ENCODE data around the gene NAB2. TPM values are rescaled to one million over a fixed set of nuclear protein-coding genes. Genes with fewer than 3 reads are reported as not detected.
A peak's percentile ranks its signal among the peaks of the same experiment; 100 is the strongest.

NAB2 gene
- total RNA-seq, 2 donors from 2014 or later, result 4.8 to 7.0 TPM

DNA sequence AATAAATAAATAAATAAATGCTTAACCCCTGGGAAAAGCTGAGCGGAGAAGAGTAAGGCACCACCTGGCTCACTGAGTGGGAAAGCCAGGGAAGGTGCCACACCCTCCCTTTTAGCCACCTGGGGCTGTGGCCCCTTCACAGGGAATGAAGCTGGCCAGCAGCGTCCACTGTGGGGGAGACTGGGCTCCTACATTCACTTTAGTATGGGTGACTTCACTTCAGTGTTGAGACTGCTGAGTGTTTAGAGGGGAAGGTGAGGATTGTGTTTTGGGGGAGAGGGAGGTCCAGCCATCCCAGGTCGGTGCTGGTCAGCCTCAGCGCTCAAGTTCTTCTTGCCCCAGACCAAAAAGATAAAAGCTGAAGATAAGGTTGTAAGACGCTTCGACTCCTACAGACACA lies 1.6 kb downstream of the NAB2 start:
- Histone ChIP-seq H3K27me3 (no peaks in the 10 kb centered on the region), H3K36me3 (no peaks in the 10 kb centered on the region), H3K4me1 (peaks cover 4% of the 10 kb centered on the region), H3K9ac (ENCODE audit: low read depth in 2 of 2, low read length in 2 of 2) (peak overlapping the region; percentile 30 to 40), H3K27ac (peak overlapping the region; percentile 96), H3K4me3 (peak overlapping the region; percentile 78), H3K9me3 (no peaks in the 10 kb centered on the region)
- TF ChIP-seq, protein P1, sequence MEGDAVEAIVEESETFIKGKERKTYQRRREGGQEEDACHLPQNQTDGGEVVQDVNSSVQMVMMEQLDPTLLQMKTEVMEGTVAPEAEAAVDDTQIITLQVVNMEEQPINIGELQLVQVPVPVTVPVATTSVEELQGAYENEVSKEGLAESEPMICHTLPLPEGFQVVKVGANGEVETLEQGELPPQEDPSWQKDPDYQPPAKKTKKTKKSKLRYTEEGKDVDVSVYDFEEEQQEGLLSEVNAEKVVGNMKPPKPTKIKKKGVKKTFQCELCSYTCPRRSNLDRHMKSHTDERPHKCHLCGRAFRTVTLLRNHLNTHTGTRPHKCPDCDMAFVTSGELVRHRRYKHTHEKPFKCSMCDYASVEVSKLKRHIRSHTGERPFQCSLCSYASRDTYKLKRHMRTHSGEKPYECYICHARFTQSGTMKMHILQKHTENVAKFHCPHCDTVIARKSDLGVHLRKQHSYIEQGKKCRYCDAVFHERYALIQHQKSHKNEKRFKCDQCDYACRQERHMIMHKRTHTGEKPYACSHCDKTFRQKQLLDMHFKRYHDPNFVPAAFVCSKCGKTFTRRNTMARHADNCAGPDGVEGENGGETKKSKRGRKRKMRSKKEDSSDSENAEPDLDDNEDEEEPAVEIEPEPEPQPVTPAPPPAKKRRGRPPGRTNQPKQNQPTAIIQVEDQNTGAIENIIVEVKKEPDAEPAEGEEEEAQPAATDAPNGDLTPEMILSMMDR (IDR thresholded peaks at IDR 0.05), result no peak
- no peak for DNase-seq
- intact Hi-C loops (cut with DNase I), result no loop called here

GRCh38 chr12:57090924-57091637 lies 2.2 kb downstream of the NAB2 start:
- Histone ChIP-seq H3K4me1 (peaks cover 4% of the 10 kb centered on the region), H3K27me3 (no peaks in the 10 kb centered on the region), H3K4me3 (peak overlapping the region; percentile 78), H3K9me3 (no peaks in the 10 kb centered on the region), H3K9ac (ENCODE audit: low read depth in 2 of 2, low read length in 2 of 2) (peak overlapping the region; percentile 30 to 40), H3K27ac (peak overlapping the region; percentile 96), H3K36me3 (no peaks in the 10 kb centered on the region)
- intact Hi-C loops (cut with DNase I), result no loop called here
- TF ChIP-seq, protein P1 (IDR thresholded peaks at IDR 0.05), result no peak
- no peak for DNase-seq

GRCh38 chr12:57091638-57092528 lies 3.0 kb downstream of the NAB2 start:
- Histone ChIP-seq H3K9ac (ENCODE audit: low read depth in 2 of 2, low read length in 2 of 2) (no peak overlapping the region), H3K4me1 (peaks cover 4% of the 10 kb centered on the region), H3K27me3 (no peaks in the 10 kb centered on the region), H3K27ac (no peak overlapping the region), H3K9me3 (no peaks in the 10 kb centered on the region), H3K36me3 (no peaks in the 10 kb centered on the region), H3K4me3 (no peak overlapping the region)
- DNase-seq, result no peak
- TF ChIP-seq, protein P1 (IDR thresholded peaks at IDR 0.05), result no peak
- intact Hi-C loops (cut with DNase I), result no loop called here

DNA sequence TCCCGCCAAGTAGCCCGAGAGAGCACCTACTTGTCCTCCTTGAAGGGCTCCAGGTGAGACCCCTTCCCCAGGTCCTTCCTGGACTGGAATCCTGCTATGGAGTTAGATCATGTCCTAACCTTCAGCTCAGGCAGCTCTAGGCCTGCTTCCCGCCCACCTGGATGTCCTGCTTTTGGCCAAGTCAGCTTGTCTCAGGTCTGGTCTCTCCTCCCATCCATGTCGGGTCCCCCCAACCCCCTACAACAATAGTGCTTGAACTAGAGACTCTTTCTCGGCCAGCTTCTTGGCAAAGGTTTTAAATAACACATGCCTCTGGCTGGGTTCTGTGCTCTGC lies 3.6 kb downstream of the NAB2 start:
- Histone ChIP-seq H3K27me3 (no peaks in the 10 kb centered on the region), H3K36me3 (no peaks in the 10 kb centered on the region), H3K4me1 (peaks cover 4% of the 10 kb centered on the region), H3K27ac (no peak overlapping the region), H3K9me3 (no peaks in the 10 kb centered on the region), H3K4me3 (no peak overlapping the region), H3K9ac (ENCODE audit: low read depth in 2 of 2, low read length in 2 of 2) (no peak overlapping the region)
- TF ChIP-seq, protein P1 (IDR thresholded peaks at IDR 0.05), result no peak
- intact Hi-C loops (cut with DNase I), result no loop called here
- DNase-seq, result no peak

GRCh38 chr12:57092876-57093414 lies 4.0 kb downstream of the NAB2 start:
- Histone ChIP-seq H3K27ac (no peak overlapping the region), H3K9ac (ENCODE audit: low read depth in 2 of 2, low read length in 2 of 2) (no peak overlapping the region), H3K27me3 (no peaks in the 10 kb centered on the region), H3K9me3 (no peaks in the 10 kb centered on the region), H3K4me1 (peaks cover 3% of the 10 kb centered on the region), H3K36me3 (peaks cover 1% of the 10 kb centered on the region), H3K4me3 (no peak overlapping the region)
- intact Hi-C loops (cut with DNase I), result no loop called here
- DNase-seq, result no peak
- TF ChIP-seq, protein P1 (IDR thresholded peaks at IDR 0.05), result no peak
